HEK293 (cell line): ENCODE results near the gene ZHX3.

ENCODE experiments used
- CTCF ChIP-seq: fragments of 450-650 bp; formaldehyde crosslinking; IDR thresholded peaks from 2 replicates; pipeline ENCODE4 v1.5.1; 2016; ENCODE audit warnings: missing biosample characterization, missing genetic modification characterization
- ZBTB26 ChIP-seq: fragments of 450-650 bp; formaldehyde crosslinking; optimal IDR thresholded peaks from 2 replicates; pipeline ENCODE3; 2016; ENCODE audit warnings: missing biosample characterization, mild to moderate bottlenecking, missing genetic modification characterization
- ZNF121 ChIP-seq: fragments of 450-650 bp; formaldehyde crosslinking; IDR thresholded peaks from 2 replicates; pipeline ENCODE4 v1.5.1; 2016; ENCODE audit warnings: missing biosample characterization, missing genetic modification characterization
- ZNF140 ChIP-seq: fragments of 450-650 bp; formaldehyde crosslinking; IDR thresholded peaks from 2 replicates; pipeline ENCODE4 v1.5.1; 2016; ENCODE audit warnings: missing biosample characterization, missing genetic modification characterization
- ZNF24 ChIP-seq: fragments of 450-650 bp; formaldehyde crosslinking; IDR thresholded peaks from 2 replicates; pipeline ENCODE4 v1.5.1; 2016; ENCODE audit warnings: missing biosample characterization, missing genetic modification characterization
- ZNF416 ChIP-seq: fragments of 450-650 bp; formaldehyde crosslinking; IDR thresholded peaks from 2 replicates; pipeline ENCODE4 v1.5.1; 2016; ENCODE audit warnings: missing biosample characterization, missing genetic modification characterization
- TF ChIP-seq, protein P1 (sequence below): fragments of 450-650 bp; formaldehyde crosslinking; IDR thresholded peaks from 2 replicates; pipeline ENCODE4 v1.5.1; 2016; ENCODE audit warnings: missing biosample characterization, missing genetic modification characterization, low read depth

DNA sequence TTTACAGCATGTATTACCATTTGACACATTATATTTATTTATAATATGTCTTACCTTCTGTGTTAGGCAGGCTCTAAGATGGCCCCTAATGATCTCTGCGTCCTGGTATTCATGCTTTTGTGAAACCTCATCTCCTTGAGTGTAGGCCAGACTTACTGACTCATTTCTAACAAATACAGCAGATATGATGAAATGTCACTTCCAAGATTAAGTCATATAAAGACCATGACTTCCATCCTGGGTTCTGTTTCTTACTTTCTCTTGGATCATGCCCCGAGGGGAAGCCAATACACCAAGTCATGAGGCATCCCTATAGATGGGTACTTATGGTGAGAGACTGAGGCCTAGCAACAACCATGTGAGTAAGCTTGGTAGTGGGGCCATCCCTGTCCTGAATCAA lies 30.2 kb downstream of the ZHX3 start:
- TF ChIP-seq CTCF (tag by site-specific recombination) (no peak), ZNF121 (tag by site-specific recombination) (no peak), ZBTB26 (tag by site-specific recombination) (no peak), ZNF24 (no peak), ZNF140 (tag by site-specific recombination) (no peak), ZNF416 (tag by site-specific recombination) (no peak)
- TF ChIP-seq, protein P1, sequence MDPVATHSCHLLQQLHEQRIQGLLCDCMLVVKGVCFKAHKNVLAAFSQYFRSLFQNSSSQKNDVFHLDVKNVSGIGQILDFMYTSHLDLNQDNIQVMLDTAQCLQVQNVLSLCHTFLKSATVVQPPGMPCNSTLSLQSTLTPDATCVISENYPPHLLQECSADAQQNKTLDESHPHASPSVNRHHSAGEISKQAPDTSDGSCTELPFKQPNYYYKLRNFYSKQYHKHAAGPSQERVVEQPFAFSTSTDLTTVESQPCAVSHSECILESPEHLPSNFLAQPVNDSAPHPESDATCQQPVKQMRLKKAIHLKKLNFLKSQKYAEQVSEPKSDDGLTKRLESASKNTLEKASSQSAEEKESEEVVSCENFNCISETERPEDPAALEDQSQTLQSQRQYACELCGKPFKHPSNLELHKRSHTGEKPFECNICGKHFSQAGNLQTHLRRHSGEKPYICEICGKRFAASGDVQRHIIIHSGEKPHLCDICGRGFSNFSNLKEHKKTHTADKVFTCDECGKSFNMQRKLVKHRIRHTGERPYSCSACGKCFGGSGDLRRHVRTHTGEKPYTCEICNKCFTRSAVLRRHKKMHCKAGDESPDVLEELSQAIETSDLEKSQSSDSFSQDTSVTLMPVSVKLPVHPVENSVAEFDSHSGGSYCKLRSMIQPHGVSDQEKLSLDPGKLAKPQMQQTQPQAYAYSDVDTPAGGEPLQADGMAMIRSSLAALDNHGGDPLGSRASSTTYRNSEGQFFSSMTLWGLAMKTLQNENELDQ (tag by site-specific recombination), result no peak
